ENCODE data around the gene CCN5. TPM values are rescaled to one million over a fixed set of nuclear protein-coding genes. Genes with fewer than 3 reads are reported as not detected.
A peak's percentile ranks its signal among the peaks of the same experiment; 100 is the strongest.

The CCN5 gene
- total RNA-seq, 1 donor from 2014 or later: 42.3 TPM

- intact Hi-C loops (cut with DNase I): no loop called here
- ATAC-seq (no peak), DNase-seq (no peak)
- Histone ChIP-seq H3K9me3 (no peaks in the 10 kb centered on the region), H3K36me3 (no peaks in the 10 kb centered on the region), H3K27me3 (ENCODE audit: low read depth) (peaks cover 39% of the 10 kb centered on the region), H3K4me3 (peak overlapping the region; percentile 11), H3K27ac (no peak overlapping the region), H3K4me1 (peaks cover 35% of the 10 kb centered on the region)
- peak; percentile 51 for TF ChIP-seq CTCF (IDR thresholded peaks at IDR 0.05)
Observed at GRCh38 chr20:44750081-44750805, 35.1 kb downstream of the CCN5 start.

GRCh38 chr20:44752099-44752931, 37.1 kb downstream of the CCN5 start:
- Histone ChIP-seq H3K36me3 (no peaks in the 10 kb centered on the region), H3K27ac (no peak overlapping the region), H3K4me1 (peaks cover 16% of the 10 kb centered on the region), H3K4me3 (no peak overlapping the region), H3K9me3 (no peaks in the 10 kb centered on the region), H3K27me3 (ENCODE audit: low read depth) (peaks cover 28% of the 10 kb centered on the region)
- intact Hi-C loops (cut with DNase I): no loop called here
- DNase-seq (no peak), ATAC-seq (no peak)
- no peak for TF ChIP-seq CTCF (IDR thresholded peaks at IDR 0.05)

- intact Hi-C loops (cut with DNase I): no loop called here
- no peak for TF ChIP-seq CTCF (IDR thresholded peaks at IDR 0.05)
- no peak for ATAC-seq
Observed at GRCh38 chr20:44754554-44754953, 39.4 kb downstream of the CCN5 start.

GRCh38 chr20:44756011-44756688, 41.0 kb downstream of the CCN5 start:
- H3K4me3 ChIP-seq: no peak overlapping the region
- DNase-seq (no peak), ATAC-seq (no peak)
- H3K27ac ChIP-seq: no peak overlapping the region
- intact Hi-C loops (cut with DNase I): no loop called here
- H3K9me3 ChIP-seq: no peaks in the 10 kb centered on the region
- no peaks in the 10 kb centered on the region for H3K36me3 ChIP-seq
- H3K27me3 ChIP-seq (ENCODE audit: low read depth): peaks cover 4% of the 10 kb centered on the region
- TF ChIP-seq CTCF (IDR thresholded peaks at IDR 0.05): no peak
- peaks cover under 1% of the 10 kb centered on the region for H3K4me1 ChIP-seq

More at GRCh38 chr20:44754554-44754953, 39.4 kb downstream of the CCN5 start:
- H3K9me3 ChIP-seq: no peaks in the 10 kb centered on the region
- H3K36me3 ChIP-seq: no peaks in the 10 kb centered on the region
- H3K4me3 ChIP-seq: no peak overlapping the region
- DNase-seq: no peak
- H3K27ac ChIP-seq: no peak overlapping the region
- peaks cover 6% of the 10 kb centered on the region for H3K4me1 ChIP-seq
- peaks cover 15% of the 10 kb centered on the region for H3K27me3 ChIP-seq (ENCODE audit: low read depth)

GRCh38 chr20:44756956-44757355, 41.8 kb downstream of the CCN5 start:
- intact Hi-C loops (cut with DNase I): no loop called here
- H3K27ac ChIP-seq: no peak overlapping the region
- ATAC-seq (no peak), DNase-seq (no peak)
- TF ChIP-seq CTCF (IDR thresholded peaks at IDR 0.05): no peak
- H3K27me3 ChIP-seq (ENCODE audit: low read depth): peaks cover 3% of the 10 kb centered on the region
- peaks cover 9% of the 10 kb centered on the region for H3K4me1 ChIP-seq
- no peaks in the 10 kb centered on the region for H3K36me3 ChIP-seq
- no peak overlapping the region for H3K4me3 ChIP-seq
- H3K9me3 ChIP-seq: no peaks in the 10 kb centered on the region

Measured in lower lobe of right lung (tissue), 2 donors.